SK-N-SH treated with all-trans-retinoic acid at 6 μM for 48 hours (cell line): Measurements from ENCODE around the gene TMEM187.

ENCODE experiments used
- ATAC-seq: fragments of 200-7000 bp; cut with Tn5 transposase; 3 replicates; pipeline ENCODE4 v1.9.1; 2020; ENCODE audit warnings: mild to moderate bottlenecking, moderate library complexity
- ARNTL ChIP-seq: fragments of 450-650 bp; formaldehyde crosslinking; IDR thresholded peaks from 2 replicates; pipeline ENCODE4 v1.5.0; 2020; ENCODE audit warnings: low read depth, mild to moderate bottlenecking, moderate library complexity, borderline replicate concordance
- BACH2 ChIP-seq: fragments of 250-450 bp; sonication (Bioruptor Pico); IDR thresholded peaks from 2 replicates; pipeline ENCODE4 v1.9.0; 2021; ENCODE audit warnings: mild to moderate bottlenecking, borderline replicate concordance
- CSDC2 ChIP-seq: fragments of 250-450 bp; sonication (Bioruptor Pico); IDR thresholded peaks from 2 replicates; pipeline ENCODE4 v1.5.0; 2020; ENCODE audit warnings: mild to moderate bottlenecking, moderate library complexity
- ESRRG ChIP-seq: fragments of 250-450 bp; sonication (Bioruptor Pico); IDR thresholded peaks from 2 replicates; pipeline ENCODE4 v1.6.1; 2021; ENCODE audit warnings: mild to moderate bottlenecking
- GLIS3 ChIP-seq: fragments of 250-450 bp; sonication (Bioruptor Pico); IDR thresholded peaks from 2 replicates; pipeline ENCODE4 v1.5.0; 2020; ENCODE audit warnings: mild to moderate bottlenecking, moderate library complexity
- ISL1 ChIP-seq: fragments of 250-450 bp; sonication (Bioruptor Pico); IDR thresholded peaks from 2 replicates; pipeline ENCODE4 v2.1.2; 2022; ENCODE audit warnings: mild to moderate bottlenecking, moderate library complexity
- OSR1 ChIP-seq: fragments of 250-450 bp; sonication (Bioruptor Pico); IDR thresholded peaks from 2 replicates; pipeline ENCODE4 v1.8.0; 2022; ENCODE audit warnings: moderate library complexity, mild to moderate bottlenecking, inconsistent platforms
- PPARA ChIP-seq: fragments of 250-450 bp; sonication (Bioruptor Pico); IDR thresholded peaks from 2 replicates; pipeline ENCODE4 v1.5.0; 2020; ENCODE audit warnings: mild to moderate bottlenecking, borderline replicate concordance
- RARB ChIP-seq: fragments of 250-450 bp; sonication (Bioruptor Pico); IDR thresholded peaks from 2 replicates; pipeline ENCODE4 v1.8.0; 2021; ENCODE audit warnings: mild to moderate bottlenecking, moderate library complexity
- SNAI2 ChIP-seq: fragments of 250-450 bp; sonication (Bioruptor Pico); IDR thresholded peaks from 2 replicates; pipeline ENCODE4 v1.5.0; 2020; ENCODE audit warnings: mild to moderate bottlenecking, moderate library complexity
- TCF4 ChIP-seq: fragments of 250-450 bp; sonication (Bioruptor Pico); IDR thresholded peaks from 2 replicates; pipeline ENCODE4 v1.8.0; 2021; ENCODE audit warnings: mild to moderate bottlenecking, moderate library complexity, borderline replicate concordance
- TOX ChIP-seq: fragments of 250-450 bp; sonication (Bioruptor Pico); IDR thresholded peaks from 2 replicates; pipeline ENCODE4 v1.8.0; 2021; ENCODE audit warnings: mild to moderate bottlenecking, moderate library complexity, borderline replicate concordance
- ZC3H10 ChIP-seq: fragments of 250-450 bp; sonication (Bioruptor Pico); IDR thresholded peaks from 2 replicates; pipeline ENCODE4 v1.5.1; 2021; ENCODE audit warnings: mild to moderate bottlenecking, moderate library complexity
- ZFP3 ChIP-seq: fragments of 250-450 bp; sonication (Bioruptor Pico); IDR thresholded peaks from 2 replicates; pipeline ENCODE4 v1.5.0; 2020; ENCODE audit warnings: mild to moderate bottlenecking, moderate library complexity
- ZFP30 ChIP-seq: fragments of 450-650 bp; formaldehyde crosslinking; IDR thresholded peaks from 2 replicates; pipeline ENCODE4 v1.5.0; 2022; ENCODE audit warnings: mild to moderate bottlenecking, moderate library complexity
- ZNF70 ChIP-seq: fragments of 450-650 bp; formaldehyde crosslinking; IDR thresholded peaks from 2 replicates; pipeline ENCODE4 v1.5.0; 2020; ENCODE audit warnings: mild to moderate bottlenecking, moderate library complexity
- TF ChIP-seq, protein P1 (sequence below): fragments of 250-450 bp; sonication (Bioruptor Pico); IDR thresholded peaks from 2 replicates; pipeline ENCODE4 v1.8.0; 2021; ENCODE audit warnings: low read depth, mild to moderate bottlenecking, moderate library complexity, borderline replicate concordance
- TF ChIP-seq, protein P2 (sequence below): fragments of 250-450 bp; sonication (Bioruptor Pico); IDR thresholded peaks from 2 replicates; pipeline ENCODE4 v1.5.1; 2021; ENCODE audit warnings: mild to moderate bottlenecking, moderate library complexity
- TF ChIP-seq, protein P3 (sequence below): fragments of 250-450 bp; sonication (Bioruptor Pico); IDR thresholded peaks from 2 replicates; pipeline ENCODE4 v1.8.0; 2020; ENCODE audit warnings: mild to moderate bottlenecking, moderate library complexity, borderline replicate concordance
- TF ChIP-seq, protein P4 (sequence below): fragments of 250-450 bp; sonication (Bioruptor Pico); IDR thresholded peaks from 2 replicates; pipeline ENCODE4 v1.5.0; 2020; ENCODE audit warnings: mild to moderate bottlenecking, moderate library complexity

TMEM187 gene

DNA sequence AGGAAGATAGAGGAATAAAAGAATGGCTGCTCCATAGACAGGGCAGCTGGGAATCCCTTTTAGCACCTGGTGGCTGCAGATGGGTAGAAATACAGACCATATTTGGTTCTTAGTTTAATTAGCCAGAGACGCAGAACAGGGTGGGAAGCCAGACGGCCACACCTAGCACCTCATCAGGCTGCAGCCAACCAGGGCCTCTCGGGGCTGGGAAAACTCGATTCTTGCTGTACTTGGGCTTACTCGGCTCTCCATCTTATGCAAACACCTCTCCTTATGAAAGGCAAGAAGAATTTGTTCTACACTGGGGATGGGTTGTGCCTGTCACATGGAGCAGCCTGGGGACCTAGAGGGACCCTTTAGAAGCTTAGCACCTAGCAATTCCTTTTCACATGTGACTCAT, 27.5 kb downstream of the TMEM187 start (continued):
- TF ChIP-seq, protein P1, sequence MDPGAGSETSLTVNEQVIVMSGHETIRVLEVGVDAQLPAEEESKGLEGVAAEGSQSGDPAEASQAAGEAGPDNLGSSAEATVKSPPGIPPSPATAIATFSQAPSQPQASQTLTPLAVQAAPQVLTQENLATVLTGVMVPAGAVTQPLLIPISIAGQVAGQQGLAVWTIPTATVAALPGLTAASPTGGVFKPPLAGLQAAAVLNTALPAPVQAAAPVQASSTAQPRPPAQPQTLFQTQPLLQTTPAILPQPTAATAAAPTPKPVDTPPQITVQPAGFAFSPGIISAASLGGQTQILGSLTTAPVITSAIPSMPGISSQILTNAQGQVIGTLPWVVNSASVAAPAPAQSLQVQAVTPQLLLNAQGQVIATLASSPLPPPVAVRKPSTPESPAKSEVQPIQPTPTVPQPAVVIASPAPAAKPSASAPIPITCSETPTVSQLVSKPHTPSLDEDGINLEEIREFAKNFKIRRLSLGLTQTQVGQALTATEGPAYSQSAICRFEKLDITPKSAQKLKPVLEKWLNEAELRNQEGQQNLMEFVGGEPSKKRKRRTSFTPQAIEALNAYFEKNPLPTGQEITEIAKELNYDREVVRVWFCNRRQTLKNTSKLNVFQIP (CRISPR knock-in tag), result no peak
- TF ChIP-seq TCF4 (CRISPR knock-in tag) (no peak), ZFP3 (CRISPR knock-in tag) (no peak), RARB (no peak)

GRCh38 chrX:154002215-154002719, 29.7 kb downstream of the TMEM187 start:
- TF ChIP-seq CSDC2 (CRISPR knock-in tag) (0 out of 2 replicates have a peak, but pooled peaks have one; percentile 61), SNAI2 (0 out of 2 replicates have a peak, but pooled peaks have one; percentile 52)
- TF ChIP-seq, protein P2, sequence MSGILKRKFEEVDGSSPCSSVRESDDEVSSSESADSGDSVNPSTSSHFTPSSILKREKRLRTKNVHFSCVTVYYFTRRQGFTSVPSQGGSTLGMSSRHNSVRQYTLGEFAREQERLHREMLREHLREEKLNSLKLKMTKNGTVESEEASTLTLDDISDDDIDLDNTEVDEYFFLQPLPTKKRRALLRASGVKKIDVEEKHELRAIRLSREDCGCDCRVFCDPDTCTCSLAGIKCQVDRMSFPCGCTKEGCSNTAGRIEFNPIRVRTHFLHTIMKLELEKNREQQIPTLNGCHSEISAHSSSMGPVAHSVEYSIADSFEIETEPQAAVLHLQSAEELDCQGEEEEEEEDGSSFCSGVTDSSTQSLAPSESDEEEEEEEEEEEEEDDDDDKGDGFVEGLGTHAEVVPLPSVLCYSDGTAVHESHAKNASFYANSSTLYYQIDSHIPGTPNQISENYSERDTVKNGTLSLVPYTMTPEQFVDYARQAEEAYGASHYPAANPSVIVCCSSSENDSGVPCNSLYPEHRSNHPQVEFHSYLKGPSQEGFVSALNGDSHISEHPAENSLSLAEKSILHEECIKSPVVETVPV (CRISPR knock-in tag), result no peak
- peak; percentile 77 for ATAC-seq

DNA sequence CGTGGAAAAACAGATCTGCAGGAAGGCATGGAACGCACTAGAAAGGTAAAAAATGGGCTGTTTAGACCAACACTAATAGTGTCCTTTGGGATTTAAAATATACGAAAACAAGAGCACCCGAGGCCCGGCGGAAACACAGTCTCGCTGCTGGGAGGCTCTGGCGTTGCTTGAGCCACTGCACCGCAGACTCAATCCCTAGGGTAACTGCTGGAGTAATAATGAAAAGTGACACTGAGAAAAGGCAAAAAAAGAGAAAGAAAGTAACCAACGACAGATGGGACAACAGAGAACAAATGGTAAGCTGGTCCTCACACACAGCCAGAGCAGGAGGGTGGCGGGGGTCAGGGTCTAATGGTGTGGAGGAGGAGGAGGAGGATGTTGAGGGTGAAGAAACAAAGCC, 31.8 kb downstream of the TMEM187 start:
- ATAC-seq, result no peak
- TF ChIP-seq, protein P3, sequence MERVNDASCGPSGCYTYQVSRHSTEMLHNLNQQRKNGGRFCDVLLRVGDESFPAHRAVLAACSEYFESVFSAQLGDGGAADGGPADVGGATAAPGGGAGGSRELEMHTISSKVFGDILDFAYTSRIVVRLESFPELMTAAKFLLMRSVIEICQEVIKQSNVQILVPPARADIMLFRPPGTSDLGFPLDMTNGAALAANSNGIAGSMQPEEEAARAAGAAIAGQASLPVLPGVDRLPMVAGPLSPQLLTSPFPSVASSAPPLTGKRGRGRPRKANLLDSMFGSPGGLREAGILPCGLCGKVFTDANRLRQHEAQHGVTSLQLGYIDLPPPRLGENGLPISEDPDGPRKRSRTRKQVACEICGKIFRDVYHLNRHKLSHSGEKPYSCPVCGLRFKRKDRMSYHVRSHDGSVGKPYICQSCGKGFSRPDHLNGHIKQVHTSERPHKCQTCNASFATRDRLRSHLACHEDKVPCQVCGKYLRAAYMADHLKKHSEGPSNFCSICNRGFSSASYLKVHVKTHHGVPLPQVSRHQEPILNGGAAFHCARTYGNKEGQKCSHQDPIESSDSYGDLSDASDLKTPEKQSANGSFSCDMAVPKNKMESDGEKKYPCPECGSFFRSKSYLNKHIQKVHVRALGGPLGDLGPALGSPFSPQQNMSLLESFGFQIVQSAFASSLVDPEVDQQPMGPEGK, result no peak
- TF ChIP-seq, protein P4, sequence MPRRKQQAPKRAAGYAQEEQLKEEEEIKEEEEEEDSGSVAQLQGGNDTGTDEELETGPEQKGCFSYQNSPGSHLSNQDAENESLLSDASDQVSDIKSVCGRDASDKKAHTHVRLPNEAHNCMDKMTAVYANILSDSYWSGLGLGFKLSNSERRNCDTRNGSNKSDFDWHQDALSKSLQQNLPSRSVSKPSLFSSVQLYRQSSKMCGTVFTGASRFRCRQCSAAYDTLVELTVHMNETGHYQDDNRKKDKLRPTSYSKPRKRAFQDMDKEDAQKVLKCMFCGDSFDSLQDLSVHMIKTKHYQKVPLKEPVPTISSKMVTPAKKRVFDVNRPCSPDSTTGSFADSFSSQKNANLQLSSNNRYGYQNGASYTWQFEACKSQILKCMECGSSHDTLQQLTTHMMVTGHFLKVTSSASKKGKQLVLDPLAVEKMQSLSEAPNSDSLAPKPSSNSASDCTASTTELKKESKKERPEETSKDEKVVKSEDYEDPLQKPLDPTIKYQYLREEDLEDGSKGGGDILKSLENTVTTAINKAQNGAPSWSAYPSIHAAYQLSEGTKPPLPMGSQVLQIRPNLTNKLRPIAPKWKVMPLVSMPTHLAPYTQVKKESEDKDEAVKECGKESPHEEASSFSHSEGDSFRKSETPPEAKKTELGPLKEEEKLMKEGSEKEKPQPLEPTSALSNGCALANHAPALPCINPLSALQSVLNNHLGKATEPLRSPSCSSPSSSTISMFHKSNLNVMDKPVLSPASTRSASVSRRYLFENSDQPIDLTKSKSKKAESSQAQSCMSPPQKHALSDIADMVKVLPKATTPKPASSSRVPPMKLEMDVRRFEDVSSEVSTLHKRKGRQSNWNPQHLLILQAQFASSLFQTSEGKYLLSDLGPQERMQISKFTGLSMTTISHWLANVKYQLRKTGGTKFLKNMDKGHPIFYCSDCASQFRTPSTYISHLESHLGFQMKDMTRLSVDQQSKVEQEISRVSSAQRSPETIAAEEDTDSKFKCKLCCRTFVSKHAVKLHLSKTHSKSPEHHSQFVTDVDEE (CRISPR knock-in tag), result no peak
- no peak for TF ChIP-seq CSDC2 (CRISPR knock-in tag)
- TF ChIP-seq ZC3H10 (CRISPR knock-in tag), result no peak
- no peak for TF ChIP-seq ARNTL (CRISPR knock-in tag)
- TF ChIP-seq SNAI2, result no peak
- TF ChIP-seq RARB, result no peak
- no peak for TF ChIP-seq OSR1 (CRISPR knock-in tag)
- no peak for TF ChIP-seq ISL1 (CRISPR knock-in tag)
- TF ChIP-seq PPARA (CRISPR knock-in tag), result no peak
- TF ChIP-seq, protein P2 (CRISPR knock-in tag), result no peak
- TF ChIP-seq ZNF70 (CRISPR knock-in tag), result no peak
- no peak for TF ChIP-seq TCF4 (CRISPR knock-in tag)
- TF ChIP-seq ESRRG (CRISPR knock-in tag), result no peak
- TF ChIP-seq TOX (CRISPR knock-in tag), result no peak
- TF ChIP-seq BACH2 (CRISPR knock-in tag), result no peak
- no peak for TF ChIP-seq ZFP30 (CRISPR knock-in tag)
- TF ChIP-seq ZFP3 (CRISPR knock-in tag), result no peak
- TF ChIP-seq GLIS3 (CRISPR knock-in tag), result no peak

DNA sequence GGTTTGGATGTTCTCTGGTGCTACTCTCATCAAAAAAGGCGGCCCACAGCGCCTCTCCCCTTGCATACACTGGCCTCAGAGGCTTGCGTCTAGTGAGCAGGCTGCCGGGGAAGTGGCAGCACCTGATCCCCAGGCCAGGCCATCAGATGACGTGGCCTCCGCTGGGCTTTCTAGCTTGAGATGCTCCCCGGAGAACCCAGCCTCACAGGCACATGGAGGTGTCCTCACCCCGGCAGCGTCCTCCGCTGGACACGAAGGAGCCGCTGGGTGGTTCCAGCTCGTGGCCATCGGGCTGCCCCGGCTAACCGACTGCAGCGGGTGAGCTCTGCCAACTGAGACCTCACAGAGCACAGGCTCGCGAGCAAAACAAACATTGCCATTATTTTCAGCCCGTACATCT, 34.4 kb downstream of the TMEM187 start:
- TF ChIP-seq OSR1 (CRISPR knock-in tag) (no peak), RARB (no peak), BACH2 (CRISPR knock-in tag) (no peak)
- TF ChIP-seq, all 23 proteins: peak for 0
- peak; percentile 5; the same call in 1 of the 3 replicates for ATAC-seq
